Measurements from ENCODE around the gene UQCC3. TPM values are rescaled to one million over a fixed set of nuclear protein-coding genes. Genes with fewer than 3 reads are reported as not detected.
"Not testable (repeated sequence)": the region's sequence is repeated elsewhere in the genome, so short reads cannot be mapped to it uniquely, and the experiment has no call there.

The UQCC3 gene
- 1.3 TPM for total RNA-seq

GRCh38 chr11:62671608-62672389, at the start of gene UQCC3, which contains the start of gene LBHD1:
Gene UQCC3 (plus strand): TSS chr11:62671673. CDS start chr11:62671746, 73 bp downstream.
Gene LBHD1 (minus strand): TSS chr11:62672267. CDS start chr11:62670031, 2,236 bp downstream.
- H3K9me3 ChIP-seq (ENCODE audit: low read depth, low read length) = no peaks in the 10 kb centered on the region
- peaks cover 42% of the 10 kb centered on the region for H3K4me1 ChIP-seq (ENCODE audit: insufficient read depth, low read length)
- peak within 1 kb of the TSS; percentile 94 for H3K4me3 ChIP-seq (ENCODE audit: low read length)
- no peaks in the 10 kb centered on the region for H3K27me3 ChIP-seq (ENCODE audit: insufficient read depth, low read length)

GRCh38 chr11:62622476-62623089, 48.9 kb upstream of the UQCC3 start:
- peaks cover 21% of the 10 kb centered on the region for H3K4me1 ChIP-seq (ENCODE audit: insufficient read depth, low read length)
- H3K27me3 ChIP-seq (ENCODE audit: insufficient read depth, low read length) = no peaks in the 10 kb centered on the region
- H3K9me3 ChIP-seq (ENCODE audit: low read depth, low read length) = no peaks in the 10 kb centered on the region
- H3K4me3 ChIP-seq (ENCODE audit: low read length) = peak overlapping the region; percentile 60

GRCh38 chr11:62627713-62628112, 43.8 kb upstream of the UQCC3 start:
- Histone ChIP-seq H3K27me3 (ENCODE audit: insufficient read depth, low read length) (no peaks in the 10 kb centered on the region), H3K4me3 (ENCODE audit: low read length) (no peak overlapping the region), H3K4me1 (ENCODE audit: insufficient read depth, low read length) (no peaks in the 10 kb centered on the region), H3K9me3 (ENCODE audit: low read depth, low read length) (no peaks in the 10 kb centered on the region)

- no peaks in the 10 kb centered on the region for H3K27me3 ChIP-seq (ENCODE audit: insufficient read depth, low read length)
- H3K9me3 ChIP-seq (ENCODE audit: low read depth, low read length) = no peaks in the 10 kb centered on the region
- H3K4me1 ChIP-seq (ENCODE audit: insufficient read depth, low read length) = peaks cover 9% of the 10 kb centered on the region
- no peak overlapping the region for H3K4me3 ChIP-seq (ENCODE audit: low read length)
Measured at GRCh38 chr11:62632492-62632891, 39.0 kb upstream of the UQCC3 start.

- H3K4me3 ChIP-seq (ENCODE audit: low read length) = no peak overlapping the region
- no peaks in the 10 kb centered on the region for H3K9me3 ChIP-seq (ENCODE audit: low read depth, low read length)
- no peaks in the 10 kb centered on the region for H3K27me3 ChIP-seq (ENCODE audit: insufficient read depth, low read length)
- H3K4me1 ChIP-seq (ENCODE audit: insufficient read depth, low read length) = peaks cover 33% of the 10 kb centered on the region
Measured at GRCh38 chr11:62644220-62644619, 27.3 kb upstream of the UQCC3 start.

GRCh38 chr11:62645671-62645945, 25.9 kb upstream of the UQCC3 start:
- Histone ChIP-seq H3K4me1 (ENCODE audit: insufficient read depth, low read length) (peaks cover 26% of the 10 kb centered on the region), H3K9me3 (ENCODE audit: low read depth, low read length) (no peaks in the 10 kb centered on the region), H3K27me3 (ENCODE audit: insufficient read depth, low read length) (no peaks in the 10 kb centered on the region), H3K4me3 (ENCODE audit: low read length) (peak overlapping the region; percentile 97)

- H3K4me3 ChIP-seq (ENCODE audit: low read length) = peak within 1 kb of the TSS; percentile 97
- no peaks in the 10 kb centered on the region for H3K27me3 ChIP-seq (ENCODE audit: insufficient read depth, low read length)
Measured at GRCh38 chr11:62645946-62646824, 25.3 kb upstream of the UQCC3 start, which contains the start of gene GANAB. Gene GANAB (minus strand): TSS chr11:62646613. CDS start chr11:62646599, 14 bp downstream.

GRCh38 chr11:62646825-62647608, 24.5 kb upstream of the UQCC3 start:
- peak overlapping the region; percentile 97 for H3K4me3 ChIP-seq (ENCODE audit: low read length)
- no peaks in the 10 kb centered on the region for H3K9me3 ChIP-seq (ENCODE audit: low read depth, low read length)
- no peaks in the 10 kb centered on the region for H3K27me3 ChIP-seq (ENCODE audit: insufficient read depth, low read length)
- H3K4me1 ChIP-seq (ENCODE audit: insufficient read depth, low read length) = peaks cover 33% of the 10 kb centered on the region

More at GRCh38 chr11:62645946-62646824, 25.3 kb upstream of the UQCC3 start, which contains the start of gene GANAB:
- H3K4me1 ChIP-seq (ENCODE audit: insufficient read depth, low read length) = peaks cover 26% of the 10 kb centered on the region
- no peaks in the 10 kb centered on the region for H3K9me3 ChIP-seq (ENCODE audit: low read depth, low read length)

GRCh38 chr11:62647609-62648005, 23.9 kb upstream of the UQCC3 start:
- Histone ChIP-seq H3K27me3 (ENCODE audit: insufficient read depth, low read length) (no peaks in the 10 kb centered on the region), H3K4me3 (ENCODE audit: low read length) (no peak overlapping the region), H3K4me1 (ENCODE audit: insufficient read depth, low read length) (peaks cover 39% of the 10 kb centered on the region), H3K9me3 (ENCODE audit: low read depth, low read length) (no peaks in the 10 kb centered on the region)

GRCh38 chr11:62648185-62648966, 23.1 kb upstream of the UQCC3 start:
- Histone ChIP-seq H3K27me3 (ENCODE audit: insufficient read depth, low read length) (no peaks in the 10 kb centered on the region), H3K9me3 (ENCODE audit: low read depth, low read length) (no peaks in the 10 kb centered on the region), H3K4me1 (ENCODE audit: insufficient read depth, low read length) (peaks cover 41% of the 10 kb centered on the region), H3K4me3 (ENCODE audit: low read length) (no peak overlapping the region)

- no peak overlapping the region for H3K4me3 ChIP-seq (ENCODE audit: low read length)
- peaks cover 41% of the 10 kb centered on the region for H3K4me1 ChIP-seq (ENCODE audit: insufficient read depth, low read length)
- H3K27me3 ChIP-seq (ENCODE audit: insufficient read depth, low read length) = no peaks in the 10 kb centered on the region
- H3K9me3 ChIP-seq (ENCODE audit: low read depth, low read length) = no peaks in the 10 kb centered on the region
Measured at GRCh38 chr11:62648967-62649364, 22.5 kb upstream of the UQCC3 start.

GRCh38 chr11:62649486-62649885, 22.0 kb upstream of the UQCC3 start:
- Histone ChIP-seq H3K4me3 (ENCODE audit: low read length) (no peak overlapping the region), H3K27me3 (ENCODE audit: insufficient read depth, low read length) (no peaks in the 10 kb centered on the region), H3K9me3 (ENCODE audit: low read depth, low read length) (no peaks in the 10 kb centered on the region), H3K4me1 (ENCODE audit: insufficient read depth, low read length) (peaks cover 42% of the 10 kb centered on the region)

GRCh38 chr11:62650283-62650682, 21.2 kb upstream of the UQCC3 start:
- not testable (repeated sequence) for H3K27me3 ChIP-seq (ENCODE audit: insufficient read depth, low read length); H3K9me3 ChIP-seq (ENCODE audit: low read depth, low read length); H3K4me3 ChIP-seq (ENCODE audit: low read length)
- peaks cover 34% of the 10 kb centered on the region for H3K4me1 ChIP-seq (ENCODE audit: insufficient read depth, low read length)

All from mononuclear cell (primary cell).